NCI-H1048 (cell line): ENCODE measurements around the gene GMCL2.
"Not testable (repeated sequence)": the region's sequence is repeated elsewhere in the genome, so short reads cannot be mapped to it uniquely, and the experiment has no call there.

ENCODE experiments used
- DNase-seq: peaks from one replicate; lab custom pipeline; 2025; lab: John Stamatoyannopoulos, UW

The GMCL2 gene

GRCh38 chr5:178187014-178187413 lies at the start of gene GMCL2:
TSS of gene GMCL2 (minus strand) at chr5:178187371. CDS start at chr5:178187299, 72 bp downstream.
- DNase-seq, result no peak

GRCh38 chr5:178236679-178237078 lies 49.5 kb upstream of the GMCL2 start:
- DNase-seq, result no peak

GRCh38 chr5:178236126-178236525 lies 49.0 kb upstream of the GMCL2 start:
- no peak for DNase-seq

GRCh38 chr5:178235588-178235974 lies 48.4 kb upstream of the GMCL2 start:
- no peak for DNase-seq

GRCh38 chr5:178234750-178235587 lies 47.8 kb upstream of the GMCL2 start:
- peak; percentile 52 for DNase-seq

GRCh38 chr5:178234121-178234749 lies 47.1 kb upstream of the GMCL2 start:
- DNase-seq, result no peak

GRCh38 chr5:178232920-178233429 lies 45.8 kb upstream of the GMCL2 start:
- no peak for DNase-seq

GRCh38 chr5:178232124-178232919 lies 45.2 kb upstream of the GMCL2 start, which contains the start of gene PHYKPL:
TSS of gene PHYKPL (minus strand) at chr5:178232802. CDS start at chr5:178232550, 252 bp downstream.
- peak; percentile 32 for DNase-seq

- no peak for DNase-seq
Measured at GRCh38 chr5:178231539-178232123, 44.5 kb upstream of the GMCL2 start.

GRCh38 chr5:178230879-178231538 lies 43.8 kb upstream of the GMCL2 start:
- DNase-seq, result no peak

- DNase-seq, result no peak
Measured at GRCh38 chr5:178229861-178230260, 42.7 kb upstream of the GMCL2 start.

- DNase-seq, result not testable (repeated sequence)
Measured at GRCh38 chr5:178229111-178229510, 41.9 kb upstream of the GMCL2 start.

- DNase-seq, result no peak
Measured at GRCh38 chr5:178228609-178229008, 41.4 kb upstream of the GMCL2 start.

GRCh38 chr5:178227929-178228328 lies 40.8 kb upstream of the GMCL2 start:
- no peak for DNase-seq

- no peak for DNase-seq
Measured at GRCh38 chr5:178227138-178227659, 40.0 kb upstream of the GMCL2 start.

GRCh38 chr5:178225174-178225573 lies 38.0 kb upstream of the GMCL2 start:
- no peak for DNase-seq

- DNase-seq, result no peak
Measured at GRCh38 chr5:178224403-178224802, 37.2 kb upstream of the GMCL2 start.

GRCh38 chr5:178223828-178224335 lies 36.7 kb upstream of the GMCL2 start:
- DNase-seq, result no peak

- no peak for DNase-seq
Measured at GRCh38 chr5:178223196-178223773, 36.1 kb upstream of the GMCL2 start.

GRCh38 chr5:178222292-178222691 lies 35.1 kb upstream of the GMCL2 start:
- no peak for DNase-seq

GRCh38 chr5:178221853-178222252 lies 34.7 kb upstream of the GMCL2 start:
- no peak for DNase-seq
